ENCODE measurements around the gene TOX2.

TOX2 gene

DNA sequence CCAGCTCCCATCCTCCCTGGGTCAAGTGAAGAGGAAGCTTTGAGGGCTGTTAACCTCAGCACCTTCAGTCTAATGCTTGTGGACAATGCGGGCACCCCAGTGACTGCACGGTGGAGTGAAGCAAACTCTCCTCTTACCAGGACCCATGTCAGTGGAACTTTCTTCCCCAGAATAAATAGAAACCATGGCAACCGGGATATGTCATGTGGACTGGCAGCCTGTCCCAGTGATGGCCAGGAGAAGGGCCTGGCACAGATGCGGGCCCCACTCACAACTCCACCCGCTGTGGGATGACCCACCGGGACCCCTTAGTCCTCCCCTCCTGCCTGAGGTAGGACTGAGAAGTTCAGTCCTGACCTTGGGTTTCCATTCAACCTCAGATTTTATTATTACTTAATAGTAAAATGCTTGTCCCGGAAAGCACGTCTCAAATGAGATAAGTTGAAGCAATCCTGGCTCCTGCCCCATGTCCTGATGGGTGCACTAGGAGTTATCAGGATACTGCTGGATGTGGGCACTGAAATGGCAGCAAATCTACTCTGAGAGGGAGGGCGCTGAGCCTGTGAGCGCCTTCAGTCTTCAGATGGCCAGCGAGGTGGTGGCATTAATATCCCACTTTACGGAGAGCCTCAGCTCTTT lies 23.5 kb downstream of the TOX2 start:
- H3K4me3 ChIP-seq (replicated peaks; ENCODE audit: low read depth, low read length): no peak overlapping the region
- DNase-seq (ENCODE audit: low read depth): no peak
- TF ChIP-seq, protein P1, sequence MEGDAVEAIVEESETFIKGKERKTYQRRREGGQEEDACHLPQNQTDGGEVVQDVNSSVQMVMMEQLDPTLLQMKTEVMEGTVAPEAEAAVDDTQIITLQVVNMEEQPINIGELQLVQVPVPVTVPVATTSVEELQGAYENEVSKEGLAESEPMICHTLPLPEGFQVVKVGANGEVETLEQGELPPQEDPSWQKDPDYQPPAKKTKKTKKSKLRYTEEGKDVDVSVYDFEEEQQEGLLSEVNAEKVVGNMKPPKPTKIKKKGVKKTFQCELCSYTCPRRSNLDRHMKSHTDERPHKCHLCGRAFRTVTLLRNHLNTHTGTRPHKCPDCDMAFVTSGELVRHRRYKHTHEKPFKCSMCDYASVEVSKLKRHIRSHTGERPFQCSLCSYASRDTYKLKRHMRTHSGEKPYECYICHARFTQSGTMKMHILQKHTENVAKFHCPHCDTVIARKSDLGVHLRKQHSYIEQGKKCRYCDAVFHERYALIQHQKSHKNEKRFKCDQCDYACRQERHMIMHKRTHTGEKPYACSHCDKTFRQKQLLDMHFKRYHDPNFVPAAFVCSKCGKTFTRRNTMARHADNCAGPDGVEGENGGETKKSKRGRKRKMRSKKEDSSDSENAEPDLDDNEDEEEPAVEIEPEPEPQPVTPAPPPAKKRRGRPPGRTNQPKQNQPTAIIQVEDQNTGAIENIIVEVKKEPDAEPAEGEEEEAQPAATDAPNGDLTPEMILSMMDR (IDR thresholded peaks at IDR 0.05; ENCODE audit: low read length, missing control alignments): no peak

DNA sequence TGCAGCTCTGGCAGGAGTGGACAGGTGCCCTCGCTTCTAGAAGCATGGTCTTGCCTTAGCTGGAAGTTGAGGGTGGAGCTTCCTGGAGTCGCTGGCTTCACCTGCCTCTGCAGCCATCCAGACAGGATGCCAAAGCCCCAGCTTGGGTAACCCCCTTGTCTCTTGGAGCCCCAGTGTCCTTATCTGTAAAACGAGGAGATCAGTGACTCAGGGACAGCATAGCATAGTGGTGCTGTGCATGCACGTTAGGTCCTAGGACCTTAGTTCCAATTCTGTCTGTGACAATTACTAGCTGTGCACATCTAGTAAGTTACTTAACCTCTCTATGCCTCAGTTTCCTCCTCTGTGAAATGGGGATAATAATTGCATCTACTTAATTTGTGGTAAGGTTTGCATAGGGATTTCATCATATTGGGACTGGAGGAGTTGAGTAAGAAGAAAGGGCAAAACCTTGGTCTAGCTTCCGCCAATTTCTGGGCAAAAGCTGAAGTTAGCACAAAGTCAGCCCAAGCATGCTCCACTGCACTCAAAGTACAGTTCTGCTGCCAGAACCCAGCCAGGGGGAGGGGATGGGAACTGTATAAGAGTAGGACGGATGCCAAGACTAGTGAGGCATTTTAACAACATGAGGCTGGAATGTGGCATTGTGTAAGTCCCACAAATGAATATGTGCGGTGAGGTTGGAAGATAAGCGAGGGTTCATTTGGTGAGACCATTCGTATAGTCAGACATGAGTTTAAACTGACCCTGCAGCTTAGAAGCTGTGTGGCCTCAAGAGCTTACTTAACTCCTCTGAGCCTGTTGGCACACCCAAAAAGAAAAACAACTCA lies 24.5 kb downstream of the TOX2 start:
- TF ChIP-seq, protein P1 (IDR thresholded peaks at IDR 0.05; ENCODE audit: low read length, missing control alignments): no peak
- no peak overlapping the region for H3K4me3 ChIP-seq (replicated peaks; ENCODE audit: low read depth, low read length)
- peak; percentile 100 for DNase-seq (ENCODE audit: low read depth)

DNA sequence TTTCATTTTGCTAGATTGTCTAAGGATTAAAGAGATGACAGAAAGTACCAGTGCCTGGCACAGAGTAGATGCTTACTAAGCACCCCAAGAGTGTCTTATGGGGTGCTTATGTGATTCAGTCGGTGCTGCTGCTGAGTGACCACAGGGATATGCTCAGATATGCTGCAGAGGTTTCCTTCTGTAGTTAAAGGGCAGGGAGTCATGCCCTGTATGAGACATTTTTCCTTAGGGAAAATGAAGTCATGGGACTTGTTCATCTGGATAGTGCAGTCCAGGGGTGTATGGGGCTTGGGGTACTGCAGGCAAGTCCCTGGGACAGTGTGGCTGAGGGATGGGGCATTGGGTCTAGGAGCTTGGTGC lies 25.1 kb downstream of the TOX2 start:
- TF ChIP-seq, protein P1 (IDR thresholded peaks at IDR 0.05; ENCODE audit: low read length, missing control alignments): no peak
- no peak overlapping the region for H3K4me3 ChIP-seq (replicated peaks; ENCODE audit: low read depth, low read length)
- no peak for DNase-seq (ENCODE audit: low read depth)

DNA sequence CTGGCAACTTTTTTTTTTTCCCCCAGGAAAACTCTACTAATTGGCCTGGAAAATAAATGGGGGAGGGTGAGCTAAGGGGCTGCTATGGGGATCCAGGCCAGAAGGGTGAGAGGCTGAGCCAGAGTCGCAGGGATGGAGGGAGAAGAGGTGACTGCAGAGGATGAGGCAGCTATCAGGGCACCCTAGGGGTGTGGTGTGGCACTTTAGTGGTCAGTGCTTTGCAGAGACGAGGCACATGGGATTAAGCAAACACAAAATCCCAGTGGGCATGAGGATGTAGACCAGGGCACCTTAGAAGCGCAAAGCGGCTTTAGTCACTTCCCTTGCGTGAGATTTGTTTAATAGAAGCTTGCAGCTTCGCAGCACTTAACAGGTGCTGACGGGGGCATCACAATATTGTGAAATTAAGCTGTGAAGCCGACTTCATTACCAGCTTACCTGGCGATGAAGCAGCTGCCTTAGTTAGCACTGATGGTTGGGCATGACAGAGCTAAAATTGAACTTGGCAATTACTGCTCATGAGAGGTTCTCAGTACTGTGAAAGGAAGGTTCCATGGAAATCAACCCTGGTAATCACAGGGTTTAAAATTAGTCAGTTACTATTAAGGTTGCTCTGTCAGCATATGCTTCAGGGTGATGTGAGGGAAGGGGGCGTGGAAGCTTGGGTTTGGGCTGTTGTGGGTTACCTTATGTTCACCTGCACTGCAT lies 26.0 kb downstream of the TOX2 start:
- no peak for DNase-seq (ENCODE audit: low read depth)
- H3K4me3 ChIP-seq (replicated peaks; ENCODE audit: low read depth, low read length): no peak overlapping the region
- TF ChIP-seq, protein P1 (IDR thresholded peaks at IDR 0.05; ENCODE audit: low read length, missing control alignments): no peak

DNA sequence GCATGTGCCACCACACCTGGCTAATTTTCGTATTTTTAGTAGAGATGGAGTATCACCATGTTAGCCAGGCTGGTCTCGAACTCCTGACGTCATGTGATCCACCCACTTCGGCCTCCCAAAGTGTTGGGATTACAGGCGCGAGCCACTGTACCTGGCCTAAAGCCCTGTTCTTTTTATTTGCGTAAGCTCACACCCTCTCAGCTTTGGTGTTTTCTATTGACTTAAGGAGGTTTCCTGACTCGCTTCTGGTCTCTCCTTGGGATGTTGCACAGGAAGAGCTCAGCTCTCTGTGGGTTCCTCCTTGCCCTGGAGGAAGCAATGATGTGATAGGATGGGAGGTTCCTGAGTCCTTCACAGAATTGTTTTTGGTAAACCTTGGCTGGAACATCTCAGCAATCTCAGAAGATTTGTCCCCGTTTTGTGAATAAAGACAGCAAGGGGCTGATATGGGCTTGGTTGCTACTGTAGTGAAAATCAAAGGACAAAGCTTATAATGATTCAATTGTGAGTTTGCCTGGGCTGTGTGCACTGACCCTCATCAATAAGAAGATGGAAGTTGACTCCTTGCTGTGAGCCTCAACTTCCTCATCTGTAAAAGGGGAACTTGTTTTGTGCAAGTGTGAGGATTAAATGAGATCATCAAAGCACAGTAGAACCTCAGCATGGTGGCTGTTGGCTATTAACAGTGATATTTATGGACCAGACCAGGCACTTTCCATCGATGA lies 27.0 kb downstream of the TOX2 start:
- no peak overlapping the region for H3K4me3 ChIP-seq (replicated peaks; ENCODE audit: low read depth, low read length)
- TF ChIP-seq, protein P1 (IDR thresholded peaks at IDR 0.05; ENCODE audit: low read length, missing control alignments): no peak
- DNase-seq (ENCODE audit: low read depth): peak; percentile 78

DNA sequence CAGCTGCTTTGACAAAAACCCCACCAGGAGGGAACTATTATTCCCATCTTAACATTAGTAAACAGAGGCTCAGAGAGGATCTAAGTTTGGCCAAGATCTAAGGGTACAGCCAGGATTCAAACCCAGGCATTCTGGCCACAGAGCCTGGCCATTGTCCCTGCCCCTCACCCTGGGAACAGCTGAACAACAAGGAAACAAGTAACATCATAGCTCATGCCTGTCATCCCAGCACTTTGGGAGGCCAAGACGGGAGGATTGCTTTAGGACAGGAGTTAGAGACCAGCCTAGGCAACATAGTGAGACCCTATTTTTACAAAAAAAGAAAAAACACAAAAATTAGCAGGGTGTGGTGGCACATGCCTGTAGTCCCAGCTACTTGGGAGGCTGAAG lies 27.5 kb downstream of the TOX2 start:
- DNase-seq (ENCODE audit: low read depth): no peak
- TF ChIP-seq, protein P1 (IDR thresholded peaks at IDR 0.05; ENCODE audit: low read length, missing control alignments): no peak
- H3K4me3 ChIP-seq (replicated peaks; ENCODE audit: low read depth, low read length): no peak overlapping the region
